ENCODE results near the gene ZSCAN10.

GRCh38 chr16:3084491-3084890 lies 14.6 kb downstream of the ZSCAN10 start:
- TF ChIP-seq, protein P1, sequence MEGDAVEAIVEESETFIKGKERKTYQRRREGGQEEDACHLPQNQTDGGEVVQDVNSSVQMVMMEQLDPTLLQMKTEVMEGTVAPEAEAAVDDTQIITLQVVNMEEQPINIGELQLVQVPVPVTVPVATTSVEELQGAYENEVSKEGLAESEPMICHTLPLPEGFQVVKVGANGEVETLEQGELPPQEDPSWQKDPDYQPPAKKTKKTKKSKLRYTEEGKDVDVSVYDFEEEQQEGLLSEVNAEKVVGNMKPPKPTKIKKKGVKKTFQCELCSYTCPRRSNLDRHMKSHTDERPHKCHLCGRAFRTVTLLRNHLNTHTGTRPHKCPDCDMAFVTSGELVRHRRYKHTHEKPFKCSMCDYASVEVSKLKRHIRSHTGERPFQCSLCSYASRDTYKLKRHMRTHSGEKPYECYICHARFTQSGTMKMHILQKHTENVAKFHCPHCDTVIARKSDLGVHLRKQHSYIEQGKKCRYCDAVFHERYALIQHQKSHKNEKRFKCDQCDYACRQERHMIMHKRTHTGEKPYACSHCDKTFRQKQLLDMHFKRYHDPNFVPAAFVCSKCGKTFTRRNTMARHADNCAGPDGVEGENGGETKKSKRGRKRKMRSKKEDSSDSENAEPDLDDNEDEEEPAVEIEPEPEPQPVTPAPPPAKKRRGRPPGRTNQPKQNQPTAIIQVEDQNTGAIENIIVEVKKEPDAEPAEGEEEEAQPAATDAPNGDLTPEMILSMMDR (conservative IDR thresholded peaks at IDR 0.05; ENCODE audit: low read length): no peak
- no peak for TF ChIP-seq EZH2phosphoT487 (IDR thresholded peaks at IDR 0.05; ENCODE audit: borderline replicate concordance)

Data from Loucy (cell line).